Hepatic stellate cell (primary cell): ENCODE measurements around the gene RFXANK.
"Not testable (repeated sequence)": the region's sequence is repeated elsewhere in the genome, so short reads cannot be mapped to it uniquely, and the experiment has no call there.

Experiments
- DNase-seq: peaks from one replicate; pipeline ENCODE4 v3.0.0; 2011; ENCODE audit warnings: low spot score

Gene RFXANK

GRCh38 chr19:19206938-19207337 is 14.9 kb downstream of the RFXANK start:
- DNase-seq = no peak

- DNase-seq = no peak
Observed at GRCh38 chr19:19207637-19208572, 15.8 kb downstream of the RFXANK start.

- no peak for DNase-seq
Observed at GRCh38 chr19:19209372-19209771, 17.3 kb downstream of the RFXANK start.

GRCh38 chr19:19211499-19212420 is 19.7 kb downstream of the RFXANK start, which contains the start of gene NCAN:
Gene NCAN (plus strand): TSS chr19:19211958. CDS start chr19:19216954, 4,996 bp downstream.
- no peak for DNase-seq

- DNase-seq = no peak
Observed at GRCh38 chr19:19212916-19213315, 20.9 kb downstream of the RFXANK start.

GRCh38 chr19:19213426-19214158 is 21.5 kb downstream of the RFXANK start:
- no peak for DNase-seq

GRCh38 chr19:19214159-19214490 is 22.1 kb downstream of the RFXANK start:
- no peak for DNase-seq

- DNase-seq = peak; percentile 63
Observed at GRCh38 chr19:19214892-19215291, 22.8 kb downstream of the RFXANK start.

- DNase-seq = no peak
Observed at GRCh38 chr19:19215792-19216191, 23.7 kb downstream of the RFXANK start.

- DNase-seq = no peak
Observed at GRCh38 chr19:19217099-19217498, 25.0 kb downstream of the RFXANK start.

- DNase-seq = no peak
Observed at GRCh38 chr19:19218911-19219310, 26.9 kb downstream of the RFXANK start.

- DNase-seq = not testable (repeated sequence)
Observed at GRCh38 chr19:19221000-19221399, 28.9 kb downstream of the RFXANK start.

GRCh38 chr19:19223060-19223459 is 31.0 kb downstream of the RFXANK start:
- DNase-seq = no peak

- DNase-seq = no peak
Observed at GRCh38 chr19:19223636-19224035, 31.6 kb downstream of the RFXANK start.

GRCh38 chr19:19224150-19224851 is 32.2 kb downstream of the RFXANK start:
- DNase-seq = no peak

- DNase-seq = peak; percentile 91
Observed at GRCh38 chr19:19224852-19225494, 32.9 kb downstream of the RFXANK start.

- DNase-seq = no peak
Observed at GRCh38 chr19:19226204-19226603, 34.1 kb downstream of the RFXANK start.

GRCh38 chr19:19226663-19227062 is 34.6 kb downstream of the RFXANK start:
- no peak for DNase-seq

- no peak for DNase-seq
Observed at GRCh38 chr19:19227217-19227616, 35.2 kb downstream of the RFXANK start.

- no peak for DNase-seq
Observed at GRCh38 chr19:19229701-19230100, 37.6 kb downstream of the RFXANK start.

- DNase-seq = no peak
Observed at GRCh38 chr19:19230999-19231398, 38.9 kb downstream of the RFXANK start.
